WTC11 (cell line): ENCODE results near the gene KITLG. TPM values are rescaled to one million over a fixed set of nuclear protein-coding genes. Genes with fewer than 3 reads are reported as not detected.

Source experiments
- ATAC-seq: fragments of 200-7000 bp; cut with Tn5 transposase; 2 replicates; pipeline ENCODE4 v1.10.0; 2021; ENCODE audit warnings: mild to moderate bottlenecking, moderate library complexity
- CTCF ChIA-PET: fragments of 300-600 bp; sonication (Branson Sonifier 250); formaldehyde crosslinking; loops from one replicate; lab custom pipeline; 2021; ENCODE audit warnings: antibody characterized with exemption; lab: Charles Lee
- POLR2A ChIA-PET: fragments of 350-600 bp; sonication (Branson Sonifier 250); formaldehyde crosslinking; loops from one replicate; lab custom pipeline; 2021; ENCODE audit warnings: antibody characterized with exemption; lab: Charles Lee
- DNase-seq: peaks from one replicate; pipeline ENCODE4 v3.0.0; 2021; ENCODE audit warnings: low spot score
- H3K27ac Mint-ChIP-seq: 2 replicates; pipeline ENCODE4 v1.8.0; 2021; ENCODE audit warnings: mixed read lengths
- H3K27me3 Mint-ChIP-seq: 2 replicates; pipeline ENCODE4 v1.8.0; 2021; ENCODE audit warnings: low read depth, mild to moderate bottlenecking, moderate library complexity, mixed read lengths
- H3K36me3 Mint-ChIP-seq: 2 replicates; pipeline ENCODE4 v1.8.0; 2021; ENCODE audit warnings: mixed read lengths
- H3K4me1 Mint-ChIP-seq: 2 replicates; pipeline ENCODE4 v1.8.0; 2022; ENCODE audit warnings: mixed read lengths
- H3K4me3 Mint-ChIP-seq: 2 replicates; pipeline ENCODE4 v1.8.0; 2021; ENCODE audit warnings: mild to moderate bottlenecking, moderate library complexity, mixed read lengths
- H3K9me3 Mint-ChIP-seq: 2 replicates; pipeline ENCODE4 v1.8.0; 2021; ENCODE audit warnings: mixed read lengths
- ATF2 ChIP-seq: sonication (generic); formaldehyde crosslinking; IDR thresholded peaks from 2 replicates; pipeline ENCODE4 v1.8.1; 2022; ENCODE audit warnings: low read depth, missing genetic modification reagents, borderline replicate concordance
- ATF6 ChIP-seq: sonication (generic); formaldehyde crosslinking; IDR thresholded peaks from 2 replicates; pipeline ENCODE4 v1.8.1; 2023; ENCODE audit warnings: mild to moderate bottlenecking, missing genetic modification reagents
- ERG ChIP-seq: fragments of 250-450 bp; sonication (Bioruptor Pico); IDR thresholded peaks from 2 replicates; pipeline ENCODE4 v1.8.0; 2021; ENCODE audit warnings: mild to moderate bottlenecking
- ETV6 ChIP-seq: sonication (generic); formaldehyde crosslinking; IDR thresholded peaks from 2 replicates; pipeline ENCODE4 v1.8.1; 2022; ENCODE audit warnings: mild to moderate bottlenecking, missing genetic modification reagents
- FOXJ3 ChIP-seq: sonication (generic); formaldehyde crosslinking; IDR thresholded peaks from 2 replicates; pipeline ENCODE4 v1.9.0; 2021; ENCODE audit warnings: missing genetic modification reagents, mild to moderate bottlenecking, borderline replicate concordance
- NFE2L1 ChIP-seq: sonication (generic); formaldehyde crosslinking; IDR thresholded peaks from 2 replicates; pipeline ENCODE4 v1.8.1; 2023; ENCODE audit warnings: missing genetic modification reagents
- NR3C1 ChIP-seq: sonication (generic); formaldehyde crosslinking; conservative IDR thresholded peaks from 2 replicates; pipeline ENCODE4 v1.8.1; 2023; ENCODE audit warnings: low read depth, mild to moderate bottlenecking, missing genetic modification reagents
- PRRX2 ChIP-seq: fragments of 250-450 bp; sonication (Bioruptor Pico); IDR thresholded peaks from 2 replicates; pipeline ENCODE4 v1.8.0; 2021; ENCODE audit warnings: mild to moderate bottlenecking
- RORB ChIP-seq: fragments of 250-450 bp; sonication (Bioruptor Pico); IDR thresholded peaks from 2 replicates; pipeline ENCODE4 v1.9.0; 2021; ENCODE audit warnings: mild to moderate bottlenecking
- SP1 ChIP-seq: sonication (generic); formaldehyde crosslinking; conservative IDR thresholded peaks from 2 replicates; pipeline ENCODE4 v1.8.1; 2022; ENCODE audit warnings: missing genetic modification reagents
- STAT6 ChIP-seq: sonication (generic); formaldehyde crosslinking; conservative IDR thresholded peaks from 2 replicates; pipeline ENCODE4 v1.8.1; 2023; ENCODE audit warnings: mild to moderate bottlenecking, low read depth, missing genetic modification reagents, moderate library complexity
- ZNF232 ChIP-seq: sonication (generic); formaldehyde crosslinking; IDR thresholded peaks from 2 replicates; pipeline ENCODE4 v1.8.0; 2022; ENCODE audit warnings: mild to moderate bottlenecking, missing genetic modification reagents
- ZNF263 ChIP-seq: sonication (generic); formaldehyde crosslinking; IDR thresholded peaks from 2 replicates; pipeline ENCODE4 v1.8.1; 2022; ENCODE audit warnings: low read depth, mild to moderate bottlenecking, moderate library complexity, missing genetic modification reagents
- ZNF512 ChIP-seq: sonication (generic); formaldehyde crosslinking; IDR thresholded peaks from 2 replicates; pipeline ENCODE4 v1.8.1; 2022; ENCODE audit warnings: missing genetic modification reagents, borderline replicate concordance
- ZNF532 ChIP-seq: fragments of 250-450 bp; sonication (Bioruptor Pico); IDR thresholded peaks from 2 replicates; pipeline ENCODE4 v1.9.0; 2021; ENCODE audit warnings: mild to moderate bottlenecking, borderline replicate concordance
- ZNF671 ChIP-seq: fragments of 250-450 bp; sonication (Bioruptor Pico); IDR thresholded peaks from 2 replicates; pipeline ENCODE4 v1.8.0; 2021; ENCODE audit warnings: mild to moderate bottlenecking
- total RNA-seq: library from RNA; stranded (reverse); gene quantifications from 3 replicates; pipeline ENCODE4 v1.2.3, GENCODE V29; 2021

Gene KITLG
- total RNA-seq, 1 experiment from 2014 or later, result 12.5 TPM

- Mint-ChIP-seq H3K4me1 (peaks cover 20% of the 10 kb centered on the region), H3K9me3 (0 out of 2 replicates have a peak, but pooled peaks cover 4% of the 10 kb centered on the region), H3K36me3 (no peaks in the 10 kb centered on the region), H3K27ac (no peak overlapping the region), H3K27me3 (no peaks in the 10 kb centered on the region), H3K4me3 (no peak overlapping the region)
- ChIA-PET CTCF (no interaction called here), POLR2A (no interaction called here)
- ATAC-seq (no peak), DNase-seq (no peak)
- TF ChIP-seq ETV6 (CRISPR knock-in tag) (no peak), STAT6 (CRISPR knock-in tag) (no peak), SP1 (CRISPR knock-in tag) (no peak), RORB (CRISPR knock-in tag) (no peak), NFE2L1 (CRISPR knock-in tag) (no peak), ATF2 (CRISPR knock-in tag) (no peak), ZNF512 (CRISPR knock-in tag) (no peak), NR3C1 (no peak)
These were observed 129.1 kb downstream of the KITLG start for GRCh38 chr12:88451205-88451604.

GRCh38 chr12:88450136-88450535, 130.1 kb downstream of the KITLG start:
- no peaks in the 10 kb centered on the region for H3K36me3 Mint-ChIP-seq
- H3K27me3 Mint-ChIP-seq, result no peaks in the 10 kb centered on the region
- ATAC-seq (peak; percentile 73), DNase-seq (no peak)
- ChIA-PET POLR2A (no interaction called here), CTCF (no interaction called here)
- no peak overlapping the region for H3K27ac Mint-ChIP-seq
- H3K4me3 Mint-ChIP-seq, result no peak overlapping the region
- no peaks in the 10 kb centered on the region for H3K9me3 Mint-ChIP-seq
- TF ChIP-seq RORB (CRISPR knock-in tag), result no peak
- peaks cover 20% of the 10 kb centered on the region for H3K4me1 Mint-ChIP-seq

GRCh38 chr12:88448337-88448915, 131.8 kb downstream of the KITLG start:
- Mint-ChIP-seq H3K36me3 (no peaks in the 10 kb centered on the region), H3K27ac (no peak overlapping the region), H3K9me3 (no peaks in the 10 kb centered on the region), H3K4me3 (no peak overlapping the region), H3K27me3 (no peaks in the 10 kb centered on the region), H3K4me1 (peaks cover 20% of the 10 kb centered on the region)
- CTCF ChIA-PET, result interaction anchor here (1.0 kb wide), 1 partner anchor 55 kb away, joined by 4 read pairs; no protein-coding TSS in a partner anchor
- POLR2A ChIA-PET, result no interaction called here
- ATAC-seq, result peak; percentile 78
- DNase-seq, result no peak
- TF ChIP-seq ZNF263 (CRISPR knock-in tag), result no peak
- TF ChIP-seq PRRX2, result no peak
- TF ChIP-seq ZNF671 (CRISPR knock-in tag), result no peak
- TF ChIP-seq ZNF532, result no peak
- TF ChIP-seq ZNF232 (CRISPR knock-in tag), result no peak
- no peak for TF ChIP-seq FOXJ3 (CRISPR knock-in tag)
- TF ChIP-seq ERG, result no peak
- no peak for TF ChIP-seq ATF6 (CRISPR knock-in tag)
- no peak for TF ChIP-seq ZNF512 (CRISPR knock-in tag)
